Measurements from ENCODE around the gene TRMT2B. TPM values are rescaled to one million over a fixed set of nuclear protein-coding genes. Genes with fewer than 3 reads are reported as not detected.

TRMT2B gene, protein sequence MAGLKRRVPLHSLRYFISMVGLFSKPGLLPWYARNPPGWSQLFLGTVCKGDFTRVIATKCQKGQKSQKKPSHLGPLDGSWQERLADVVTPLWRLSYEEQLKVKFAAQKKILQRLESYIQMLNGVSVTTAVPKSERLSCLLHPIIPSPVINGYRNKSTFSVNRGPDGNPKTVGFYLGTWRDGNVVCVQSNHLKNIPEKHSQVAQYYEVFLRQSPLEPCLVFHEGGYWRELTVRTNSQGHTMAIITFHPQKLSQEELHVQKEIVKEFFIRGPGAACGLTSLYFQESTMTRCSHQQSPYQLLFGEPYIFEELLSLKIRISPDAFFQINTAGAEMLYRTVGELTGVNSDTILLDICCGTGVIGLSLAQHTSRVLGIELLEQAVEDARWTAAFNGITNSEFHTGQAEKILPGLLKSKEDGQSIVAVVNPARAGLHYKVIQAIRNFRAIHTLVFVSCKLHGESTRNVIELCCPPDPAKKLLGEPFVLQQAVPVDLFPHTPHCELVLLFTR
- total RNA-seq: 10 to 100 TPM; 21.9 to 29.4 (median 26.7) TPM
- long read RNA-seq, donor 1, partial matches to known transcripts: 2 of 14 reads
- long read RNA-seq, donor 1, other reads (novel, unspliced or antisense): 11 of 14 reads
- long read RNA-seq, donor 2, partial matches to known transcripts: 1 of 5 reads
- long read RNA-seq, donor 2, other reads (novel, unspliced or antisense): 3 of 5 reads

DNA sequence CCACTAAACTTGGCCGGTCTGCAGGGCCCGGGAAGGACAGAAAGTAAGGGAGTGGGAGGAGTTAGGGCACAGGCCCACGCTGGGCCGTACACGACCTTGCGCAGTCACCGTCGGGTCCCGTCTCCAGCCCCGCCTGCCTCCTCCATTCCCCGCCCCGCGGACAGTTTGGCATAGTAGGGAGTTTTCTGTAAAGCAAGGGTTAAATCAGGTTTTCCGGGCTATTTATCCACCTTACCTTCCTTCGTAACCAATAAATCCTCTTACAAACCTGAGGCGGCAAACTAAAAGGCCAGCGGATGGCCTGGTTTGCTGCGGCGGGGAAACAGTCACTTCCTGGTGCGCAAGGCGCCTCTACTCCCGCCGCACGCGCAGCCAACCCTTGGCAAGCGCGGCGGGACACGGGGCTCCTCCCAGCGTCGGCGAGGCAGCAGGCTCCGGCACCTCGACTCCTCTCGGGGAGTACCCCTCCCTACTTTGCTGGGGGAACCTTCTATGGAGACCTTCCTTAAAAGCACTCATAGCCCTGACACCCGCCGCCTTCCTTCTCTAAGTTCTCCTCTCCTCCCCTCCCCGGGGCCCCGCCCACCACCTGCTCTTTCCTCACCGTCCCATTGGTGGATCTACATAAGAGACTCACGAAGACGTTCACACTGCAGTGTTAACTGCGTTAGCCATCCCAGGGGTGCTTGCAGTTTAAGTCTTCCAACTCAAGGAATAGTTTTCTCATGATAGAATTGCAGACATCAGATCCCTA lies at the start of gene TRMT2B:
Gene TRMT2B (minus strand): TSS at position 563 of the 754 bp plus-strand sequence. CDS start 9,822 bp downstream, outside the sequence.
- intact Hi-C loops (cut with DNase I, micrococcal nuclease): no loop called here
- peaks cover 2% of the 10 kb centered on the region for H3K4me1 ChIP-seq (ENCODE audit: low read depth)
- no peaks in the 10 kb centered on the region for H3K9me3 ChIP-seq
- no peaks in the 10 kb centered on the region for H3K36me3 ChIP-seq (ENCODE audit: low read depth)
- peak within 1 kb of the TSS; percentile 34 for H3K4me3 ChIP-seq
- TF ChIP-seq, protein P1, sequence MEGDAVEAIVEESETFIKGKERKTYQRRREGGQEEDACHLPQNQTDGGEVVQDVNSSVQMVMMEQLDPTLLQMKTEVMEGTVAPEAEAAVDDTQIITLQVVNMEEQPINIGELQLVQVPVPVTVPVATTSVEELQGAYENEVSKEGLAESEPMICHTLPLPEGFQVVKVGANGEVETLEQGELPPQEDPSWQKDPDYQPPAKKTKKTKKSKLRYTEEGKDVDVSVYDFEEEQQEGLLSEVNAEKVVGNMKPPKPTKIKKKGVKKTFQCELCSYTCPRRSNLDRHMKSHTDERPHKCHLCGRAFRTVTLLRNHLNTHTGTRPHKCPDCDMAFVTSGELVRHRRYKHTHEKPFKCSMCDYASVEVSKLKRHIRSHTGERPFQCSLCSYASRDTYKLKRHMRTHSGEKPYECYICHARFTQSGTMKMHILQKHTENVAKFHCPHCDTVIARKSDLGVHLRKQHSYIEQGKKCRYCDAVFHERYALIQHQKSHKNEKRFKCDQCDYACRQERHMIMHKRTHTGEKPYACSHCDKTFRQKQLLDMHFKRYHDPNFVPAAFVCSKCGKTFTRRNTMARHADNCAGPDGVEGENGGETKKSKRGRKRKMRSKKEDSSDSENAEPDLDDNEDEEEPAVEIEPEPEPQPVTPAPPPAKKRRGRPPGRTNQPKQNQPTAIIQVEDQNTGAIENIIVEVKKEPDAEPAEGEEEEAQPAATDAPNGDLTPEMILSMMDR (IDR thresholded peaks at IDR 0.05): no peak
- DNase-seq: peak; percentile 84 to 89 (median 86)
- peak; percentile 96 for ATAC-seq

DNA sequence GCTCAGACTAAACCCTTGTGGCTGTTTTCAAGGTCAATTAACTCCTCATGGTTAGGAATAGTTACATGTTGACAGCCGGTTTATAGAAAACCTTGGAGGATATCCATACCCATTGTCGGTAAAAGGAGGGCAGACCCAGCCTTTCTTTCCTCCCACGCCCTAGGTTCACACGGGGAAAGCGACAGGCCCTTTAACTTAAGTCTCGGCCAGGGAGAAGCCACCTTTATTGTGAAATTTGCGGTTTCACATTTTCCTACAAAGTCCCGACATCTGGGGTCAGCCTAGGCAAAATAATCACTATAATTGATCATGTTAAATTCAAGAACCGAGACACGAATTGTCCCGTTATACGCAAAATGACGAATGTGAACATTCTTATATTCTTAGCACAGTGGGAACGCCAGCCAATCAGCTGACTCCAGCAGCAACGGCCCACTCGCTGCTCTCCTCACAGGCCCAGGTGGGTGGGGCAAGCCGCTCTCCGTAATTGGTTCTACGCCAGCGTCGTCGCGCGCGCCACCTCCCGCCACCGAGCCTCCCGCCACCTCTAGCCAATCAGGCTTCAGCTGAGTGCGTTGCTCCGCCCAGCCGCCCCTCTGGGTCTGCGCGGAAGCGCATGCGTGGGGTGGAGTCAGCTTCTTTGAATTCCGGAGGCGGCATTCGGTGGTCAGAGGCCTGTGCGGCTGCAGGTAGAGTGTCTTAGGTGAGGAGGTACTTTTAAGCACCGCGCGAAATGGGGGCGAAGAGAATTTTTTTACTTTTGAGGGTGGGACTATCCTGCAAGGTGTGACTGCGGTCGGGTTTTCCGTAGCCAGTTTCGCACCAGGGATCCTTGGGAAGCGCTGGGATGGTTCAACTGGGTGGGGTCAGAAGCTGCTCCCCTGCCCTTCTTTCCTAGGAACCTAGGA lies 45.9 kb upstream of the TRMT2B start, which contains the start of gene CENPI:
Gene CENPI (plus strand): TSS at position 659 of the 908 bp plus-strand sequence. CDS start 2,867 bp downstream, outside the sequence.
- ATAC-seq (peak; percentile 100), DNase-seq (peak; percentile 92 to 96 (median 95))
- H3K36me3 ChIP-seq (ENCODE audit: low read depth): no peaks in the 10 kb centered on the region
- TF ChIP-seq, protein P1 (IDR thresholded peaks at IDR 0.05): no peak
- intact Hi-C loops (cut with DNase I, micrococcal nuclease): no loop called here
- no peak within 1 kb of the TSS for H3K4me3 ChIP-seq
- no peaks in the 10 kb centered on the region for H3K9me3 ChIP-seq
- H3K4me1 ChIP-seq (ENCODE audit: low read depth): no peaks in the 10 kb centered on the region

DNA sequence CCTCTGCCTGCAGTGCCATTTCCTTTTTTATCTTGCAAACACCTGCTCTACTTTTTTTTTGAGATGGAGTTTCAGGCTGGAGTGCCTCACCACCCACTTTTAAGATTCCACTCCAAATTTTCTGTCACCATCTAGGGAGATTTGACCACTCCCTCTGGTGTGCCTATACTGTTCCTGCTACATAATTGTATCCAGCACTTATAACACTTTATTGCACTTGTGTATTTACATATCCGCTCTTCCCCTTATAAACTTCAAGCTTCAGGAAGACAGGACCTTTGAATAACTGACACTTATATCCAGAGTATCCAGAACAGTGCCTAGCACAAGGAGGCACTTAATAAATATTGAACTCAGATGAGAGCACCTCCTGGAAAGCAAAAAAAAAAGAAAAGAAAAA lies 39.9 kb upstream of the TRMT2B start:
- H3K4me3 ChIP-seq: no peak overlapping the region
- TF ChIP-seq, protein P1 (IDR thresholded peaks at IDR 0.05): no peak
- ATAC-seq: peak; percentile 84
- H3K4me1 ChIP-seq (ENCODE audit: low read depth): no peaks in the 10 kb centered on the region
- H3K36me3 ChIP-seq (ENCODE audit: low read depth): no peaks in the 10 kb centered on the region
- no peak for DNase-seq
- H3K9me3 ChIP-seq: no peaks in the 10 kb centered on the region
- intact Hi-C loops (cut with DNase I, micrococcal nuclease): no loop called here

DNA sequence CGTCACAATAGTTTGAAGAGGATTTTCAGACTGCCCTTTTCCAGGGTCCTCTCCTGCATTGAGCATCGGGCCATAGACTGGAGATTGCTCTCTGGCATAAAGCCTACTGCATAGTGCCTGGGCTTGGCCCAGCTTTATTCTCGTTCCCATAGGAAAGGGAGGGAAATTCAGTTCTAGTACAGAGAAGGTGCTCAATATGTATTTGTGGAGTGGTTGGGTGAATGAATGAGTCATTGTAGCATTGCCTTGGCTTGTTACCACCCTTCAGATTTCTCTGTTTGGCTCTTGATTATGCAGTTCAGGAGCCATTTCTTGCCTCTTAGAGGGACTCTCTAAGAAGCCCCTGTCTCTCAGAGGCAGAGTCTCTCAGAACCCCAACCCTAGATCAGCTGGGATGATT lies 29.3 kb upstream of the TRMT2B start:
- Histone ChIP-seq H3K36me3 (ENCODE audit: low read depth) (no peaks in the 10 kb centered on the region), H3K4me3 (no peak overlapping the region), H3K4me1 (ENCODE audit: low read depth) (no peaks in the 10 kb centered on the region), H3K9me3 (no peaks in the 10 kb centered on the region)
- ATAC-seq: peak; percentile 19
- intact Hi-C loops (cut with DNase I, micrococcal nuclease): no loop called here
- TF ChIP-seq, protein P1 (IDR thresholded peaks at IDR 0.05): no peak
- DNase-seq: no peak
